ENCODE measurements around the gene FANCM.

DNA sequence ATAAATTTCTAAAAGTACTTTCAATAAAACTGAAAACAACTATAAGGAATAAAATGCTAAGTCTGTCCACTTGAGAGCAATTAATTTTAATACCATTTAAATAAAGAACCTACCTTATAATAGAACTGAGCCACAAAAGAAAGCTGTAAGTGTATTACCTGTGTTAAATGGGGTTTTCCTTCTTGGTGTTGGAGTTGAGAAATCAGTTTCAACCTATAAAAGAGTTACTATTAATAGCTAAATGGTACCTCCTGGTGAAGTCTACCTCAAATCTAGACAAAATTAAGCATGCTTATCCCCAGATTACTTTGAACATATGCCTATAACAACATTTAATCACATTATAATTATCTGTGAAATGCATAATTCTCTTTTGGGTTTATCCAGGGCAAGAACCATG lies 68.5 kb downstream of the FANCM start:
- TF ChIP-seq POLR2A (IDR thresholded peaks at IDR 0.05; ENCODE audit: low read depth), result no peak
- TF ChIP-seq, protein P1, sequence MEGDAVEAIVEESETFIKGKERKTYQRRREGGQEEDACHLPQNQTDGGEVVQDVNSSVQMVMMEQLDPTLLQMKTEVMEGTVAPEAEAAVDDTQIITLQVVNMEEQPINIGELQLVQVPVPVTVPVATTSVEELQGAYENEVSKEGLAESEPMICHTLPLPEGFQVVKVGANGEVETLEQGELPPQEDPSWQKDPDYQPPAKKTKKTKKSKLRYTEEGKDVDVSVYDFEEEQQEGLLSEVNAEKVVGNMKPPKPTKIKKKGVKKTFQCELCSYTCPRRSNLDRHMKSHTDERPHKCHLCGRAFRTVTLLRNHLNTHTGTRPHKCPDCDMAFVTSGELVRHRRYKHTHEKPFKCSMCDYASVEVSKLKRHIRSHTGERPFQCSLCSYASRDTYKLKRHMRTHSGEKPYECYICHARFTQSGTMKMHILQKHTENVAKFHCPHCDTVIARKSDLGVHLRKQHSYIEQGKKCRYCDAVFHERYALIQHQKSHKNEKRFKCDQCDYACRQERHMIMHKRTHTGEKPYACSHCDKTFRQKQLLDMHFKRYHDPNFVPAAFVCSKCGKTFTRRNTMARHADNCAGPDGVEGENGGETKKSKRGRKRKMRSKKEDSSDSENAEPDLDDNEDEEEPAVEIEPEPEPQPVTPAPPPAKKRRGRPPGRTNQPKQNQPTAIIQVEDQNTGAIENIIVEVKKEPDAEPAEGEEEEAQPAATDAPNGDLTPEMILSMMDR (IDR thresholded peaks at IDR 0.05), result no peak
